Progenitor cell of endocrine pancreas (in vitro differentiated cells): ENCODE results near the gene KAZN. TPM values are rescaled to one million over a fixed set of nuclear protein-coding genes. Genes with fewer than 3 reads are reported as not detected.

Experiments used
- DNase-seq: peaks from one replicate; pipeline ENCODE4 v3.0.0; 2021; ENCODE audit warnings: low spot score; ENCODE audit not compliant: unreplicated experiment
- H3K27ac Mint-ChIP-seq: 2 replicates; pipeline ENCODE4 v1.8.0; 2021; ENCODE audit warnings: mild to moderate bottlenecking, moderate library complexity, mixed read lengths
- H3K27me3 Mint-ChIP-seq: 2 replicates; pipeline ENCODE4 v1.8.0; 2021; ENCODE audit warnings: mixed read lengths
- H3K36me3 Mint-ChIP-seq: 2 replicates; pipeline ENCODE4 v1.8.0; 2022; ENCODE audit warnings: mixed read lengths; ENCODE audit not compliant: insufficient read depth
- H3K4me1 Mint-ChIP-seq: 2 replicates; pipeline ENCODE4 v1.8.0; 2021; ENCODE audit warnings: low read depth, mixed read lengths
- H3K4me3 Mint-ChIP-seq: 2 replicates; pipeline ENCODE4 v1.8.0; 2021; ENCODE audit warnings: low read depth, mild to moderate bottlenecking, moderate library complexity, mixed read lengths
- H3K9me3 Mint-ChIP-seq: 2 replicates; pipeline ENCODE4 v1.8.0; 2021; ENCODE audit warnings: low read depth, mixed read lengths
- total RNA-seq: library from RNA; stranded (reverse); gene quantifications from 2 replicates; pipeline ENCODE4 v1.2.1, GENCODE V29; 2021
- TF ChIP-seq, protein P1 (sequence below): fragments of 200-600 bp; sonication (generic); IDR thresholded peaks from one replicate; pipeline ENCODE4 v1.5.0; 2021; ENCODE audit warnings: antibody characterized with exemption, mild to moderate bottlenecking; ENCODE audit not compliant: unreplicated experiment

KAZN gene
- total RNA-seq, 1 donor from 2014 or later: 12.9 TPM

- H3K4me3 Mint-ChIP-seq: no peak overlapping the region
- H3K9me3 Mint-ChIP-seq: no peaks in the 10 kb centered on the region
- no peak for DNase-seq
- H3K27ac Mint-ChIP-seq: no peak overlapping the region
- TF ChIP-seq, protein P1, sequence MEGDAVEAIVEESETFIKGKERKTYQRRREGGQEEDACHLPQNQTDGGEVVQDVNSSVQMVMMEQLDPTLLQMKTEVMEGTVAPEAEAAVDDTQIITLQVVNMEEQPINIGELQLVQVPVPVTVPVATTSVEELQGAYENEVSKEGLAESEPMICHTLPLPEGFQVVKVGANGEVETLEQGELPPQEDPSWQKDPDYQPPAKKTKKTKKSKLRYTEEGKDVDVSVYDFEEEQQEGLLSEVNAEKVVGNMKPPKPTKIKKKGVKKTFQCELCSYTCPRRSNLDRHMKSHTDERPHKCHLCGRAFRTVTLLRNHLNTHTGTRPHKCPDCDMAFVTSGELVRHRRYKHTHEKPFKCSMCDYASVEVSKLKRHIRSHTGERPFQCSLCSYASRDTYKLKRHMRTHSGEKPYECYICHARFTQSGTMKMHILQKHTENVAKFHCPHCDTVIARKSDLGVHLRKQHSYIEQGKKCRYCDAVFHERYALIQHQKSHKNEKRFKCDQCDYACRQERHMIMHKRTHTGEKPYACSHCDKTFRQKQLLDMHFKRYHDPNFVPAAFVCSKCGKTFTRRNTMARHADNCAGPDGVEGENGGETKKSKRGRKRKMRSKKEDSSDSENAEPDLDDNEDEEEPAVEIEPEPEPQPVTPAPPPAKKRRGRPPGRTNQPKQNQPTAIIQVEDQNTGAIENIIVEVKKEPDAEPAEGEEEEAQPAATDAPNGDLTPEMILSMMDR: no peak
- H3K4me1 Mint-ChIP-seq: peaks cover 1% of the 10 kb centered on the region
- H3K27me3 Mint-ChIP-seq: no peaks in the 10 kb centered on the region
- peaks cover 3% of the 10 kb centered on the region for H3K36me3 Mint-ChIP-seq
Measured at GRCh38 chr1:15007368-15007767, 408.9 kb downstream of the KAZN start.

GRCh38 chr1:15007842-15008241 is 409.4 kb downstream of the KAZN start:
- Mint-ChIP-seq H3K27me3 (no peaks in the 10 kb centered on the region), H3K9me3 (no peaks in the 10 kb centered on the region), H3K27ac (no peak overlapping the region), H3K36me3 (peaks cover 3% of the 10 kb centered on the region), H3K4me1 (peaks cover 1% of the 10 kb centered on the region), H3K4me3 (no peak overlapping the region)
- TF ChIP-seq, protein P1: no peak
- DNase-seq: no peak

DNA sequence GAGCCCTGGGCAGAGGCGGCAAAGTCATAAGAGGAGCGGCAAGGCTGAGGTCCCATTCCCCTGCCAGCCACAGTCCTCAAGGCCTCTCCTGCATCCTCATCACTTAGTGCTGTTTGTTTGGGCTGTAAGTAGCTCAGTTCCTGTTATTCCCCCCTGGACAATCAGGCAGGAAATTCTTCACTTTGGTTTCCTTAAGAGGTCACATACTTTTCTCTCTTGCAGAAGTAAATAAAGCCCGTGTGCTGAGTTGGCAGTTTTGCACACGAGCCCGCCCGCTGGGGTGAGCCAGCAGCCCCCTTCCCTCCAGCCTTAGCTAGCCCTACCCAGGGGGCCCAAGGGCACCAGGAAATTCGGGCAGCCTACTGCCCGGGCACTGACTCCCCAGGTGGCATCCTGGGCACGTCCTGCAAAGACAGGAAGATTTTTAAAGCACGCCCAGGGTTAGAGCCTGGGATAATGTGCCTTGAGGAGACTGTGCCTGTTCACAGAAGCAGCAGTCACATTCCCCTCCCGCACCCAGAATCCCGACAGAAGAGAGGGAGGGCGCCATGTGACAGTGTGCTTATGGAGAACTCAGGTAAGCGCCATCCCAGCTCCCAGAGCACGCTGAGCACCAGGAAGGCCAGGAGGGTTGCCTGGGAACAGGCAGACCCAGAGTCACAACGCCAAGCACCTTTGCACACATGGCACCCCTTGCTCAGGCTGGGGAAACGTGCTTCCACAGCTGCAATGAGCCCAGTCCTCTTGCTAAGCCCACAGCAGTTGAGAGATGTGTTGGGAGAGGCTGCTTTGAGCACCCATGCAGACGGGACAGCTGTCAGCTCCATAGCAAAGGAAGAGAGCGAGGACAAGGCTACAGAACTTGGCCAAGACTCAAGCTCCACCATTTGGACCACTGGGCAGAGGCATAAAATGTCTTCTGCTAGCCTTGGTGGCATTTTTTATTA is 410.6 kb downstream of the KAZN start:
- TF ChIP-seq, protein P1: no peak
- no peaks in the 10 kb centered on the region for H3K9me3 Mint-ChIP-seq
- H3K4me3 Mint-ChIP-seq: no peak overlapping the region
- no peaks in the 10 kb centered on the region for H3K27me3 Mint-ChIP-seq
- peaks cover 3% of the 10 kb centered on the region for H3K36me3 Mint-ChIP-seq
- no peak for DNase-seq
- no peak overlapping the region for H3K27ac Mint-ChIP-seq
- H3K4me1 Mint-ChIP-seq: peaks cover 1% of the 10 kb centered on the region

DNA sequence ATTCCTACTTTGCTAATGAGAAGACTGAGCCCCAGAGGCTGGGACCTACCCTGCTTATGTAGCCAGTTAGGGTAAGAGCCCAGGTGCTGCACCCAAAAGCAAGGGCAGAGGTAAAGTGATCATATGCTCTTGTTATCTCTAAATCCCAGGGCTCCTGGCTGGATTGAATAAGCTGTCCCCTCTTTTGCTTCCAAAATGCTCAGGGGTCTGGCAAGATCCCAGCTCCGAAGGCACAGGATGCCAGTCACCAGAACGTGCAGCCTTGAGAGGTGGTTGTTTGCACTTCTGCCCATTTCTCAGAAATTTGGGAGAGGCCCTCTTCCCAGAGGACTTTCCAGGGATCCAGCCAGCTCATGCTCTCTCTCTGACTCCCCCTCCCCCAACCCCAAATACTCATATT is 412.7 kb downstream of the KAZN start:
- TF ChIP-seq, protein P1: no peak
- no peak overlapping the region for H3K4me3 Mint-ChIP-seq
- no peaks in the 10 kb centered on the region for H3K27me3 Mint-ChIP-seq
- DNase-seq: no peak
- peaks cover 1% of the 10 kb centered on the region for H3K4me1 Mint-ChIP-seq
- peaks cover 3% of the 10 kb centered on the region for H3K36me3 Mint-ChIP-seq
- H3K27ac Mint-ChIP-seq: no peak overlapping the region
- no peaks in the 10 kb centered on the region for H3K9me3 Mint-ChIP-seq

DNA sequence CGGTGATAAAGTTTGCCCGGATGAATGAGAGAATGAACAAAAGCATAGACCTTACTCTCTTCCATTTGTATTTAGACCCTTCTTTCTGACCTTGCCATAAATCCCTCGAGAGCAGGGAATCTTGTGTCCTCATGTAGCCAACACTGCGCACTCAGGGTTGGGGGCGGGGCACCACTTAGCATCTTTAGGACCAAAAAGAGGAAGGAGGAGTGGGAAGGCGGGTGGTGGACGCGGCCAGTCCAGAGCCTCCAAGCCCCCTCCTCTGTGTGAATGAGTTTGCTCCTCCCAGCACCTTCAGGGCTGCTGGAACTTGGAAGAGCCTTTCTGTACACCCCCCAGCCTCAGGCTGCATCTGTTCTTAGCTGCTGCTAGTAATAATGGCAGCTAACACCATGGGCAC is 413.2 kb downstream of the KAZN start:
- Mint-ChIP-seq H3K9me3 (no peaks in the 10 kb centered on the region), H3K27me3 (no peaks in the 10 kb centered on the region), H3K4me3 (no peak overlapping the region), H3K36me3 (peaks cover 3% of the 10 kb centered on the region), H3K4me1 (peaks cover 1% of the 10 kb centered on the region), H3K27ac (no peak overlapping the region)
- no peak for DNase-seq
- TF ChIP-seq, protein P1: no peak
